HL-60 (cell line): ENCODE data around the gene WNT7B.

Experiments
- DNase-seq, 2 experiments: peaks; one replicate each; pipeline ENCODE4 v3.0.0-alpha.2; 2010 to 2020; ENCODE audit warnings: low read depth in 1 of 2, low spot score in 1 of 2
- H3K27ac ChIP-seq: fragments of 250-450 bp; sonication (Bioruptor Pico); replicated peaks from 2 replicates; pipeline ENCODE4 v1.5.1; 2020; ENCODE audit warnings: mild to moderate bottlenecking, moderate library complexity
- H3K27me3 ChIP-seq: fragments of 250-450 bp; sonication (Bioruptor Pico); 2 replicates; pipeline ENCODE4 v1.5.1; 2021; ENCODE audit warnings: mild to moderate bottlenecking, moderate library complexity; ENCODE audit not compliant: insufficient read depth, poor library complexity, severe bottlenecking
- H3K4me3 ChIP-seq: replicated peaks from 2 replicates; pipeline ENCODE4 v1.5.1; 2011; ENCODE audit warnings: mild to moderate bottlenecking, control low read depth, low read length; ENCODE audit not compliant: insufficient read depth
- CTCF ChIP-seq: IDR thresholded peaks from one replicate; pipeline ENCODE4 v1.5.1; 2011; ENCODE audit warnings: low read length, control low read depth, inconsistent platforms; ENCODE audit not compliant: insufficient read depth
- GABPA ChIP-seq: IDR thresholded peaks from 2 replicates; pipeline ENCODE4 v1.6.1; 2012; ENCODE audit warnings: low read depth
- POLR2AphosphoS5 ChIP-seq: IDR thresholded peaks from 2 replicates; pipeline ENCODE4 v1.6.1; 2012; ENCODE audit warnings: low read depth
- REST ChIP-seq: IDR thresholded peaks from 2 replicates; pipeline ENCODE4 v1.6.1; 2012; ENCODE audit warnings: low read depth; ENCODE audit not compliant: insufficient replicate concordance
- SPI1 ChIP-seq: IDR thresholded peaks from 2 replicates; pipeline ENCODE4 v1.6.1; 2012; ENCODE audit warnings: low read depth, mild to moderate bottlenecking, borderline replicate concordance

The WNT7B gene

DNA sequence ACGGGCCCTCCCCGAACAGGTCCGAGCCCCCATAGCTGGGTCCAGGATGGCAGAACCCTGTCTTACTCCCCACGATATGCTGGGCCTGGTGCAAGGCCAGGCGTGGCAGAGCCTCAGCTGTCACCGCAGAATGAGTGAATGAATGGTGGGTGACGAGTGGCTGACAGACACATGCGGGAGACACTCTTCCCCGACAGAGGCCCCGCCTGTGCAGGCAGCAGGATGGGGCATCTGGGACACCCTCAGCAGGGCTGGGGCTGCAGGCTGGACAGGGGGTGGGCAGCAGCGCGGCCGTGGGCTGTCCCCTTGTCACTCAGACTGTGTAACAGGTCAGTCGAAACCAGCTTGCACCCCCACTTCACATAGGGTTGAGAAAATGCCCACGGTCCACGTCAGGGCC lies 18.0 kb downstream of the WNT7B start:
- no peak overlapping the region for H3K4me3 ChIP-seq
- TF ChIP-seq GABPA (no peak), CTCF (no peak), SPI1 (no peak), REST (no peak), POLR2AphosphoS5 (no peak)
- no peak overlapping the region for H3K27ac ChIP-seq
- DNase-seq = no peak
- peaks cover 12% of the 10 kb centered on the region for H3K27me3 ChIP-seq

- Histone ChIP-seq H3K27me3 (peaks cover 12% of the 10 kb centered on the region), H3K4me3 (no peak overlapping the region), H3K27ac (no peak overlapping the region)
- TF ChIP-seq CTCF (no peak), GABPA (no peak), POLR2AphosphoS5 (no peak), SPI1 (no peak), REST (no peak)
- no peak for DNase-seq
These were observed 19.1 kb downstream of the WNT7B start for GRCh38 chr22:45957826-45958225.

DNA sequence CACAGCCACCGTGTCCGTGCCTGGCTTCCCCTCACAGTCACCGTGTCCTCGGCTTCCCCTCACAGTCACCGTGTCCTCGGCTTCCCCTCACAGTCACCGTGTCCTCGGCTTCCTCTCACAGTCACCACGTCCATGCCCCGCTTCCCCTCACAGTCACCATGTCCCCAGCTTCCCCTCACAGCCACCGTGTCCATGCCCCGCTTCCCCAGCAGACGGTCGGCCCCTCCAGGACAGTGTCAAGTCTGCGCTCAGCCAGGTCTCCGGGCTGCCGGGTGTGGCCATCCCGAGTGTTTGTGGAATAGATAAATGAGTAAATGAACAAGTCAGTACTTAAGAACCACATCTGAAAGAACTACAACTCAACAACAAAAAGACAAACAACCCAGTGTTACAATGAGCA lies 23.8 kb downstream of the WNT7B start:
- Histone ChIP-seq H3K27ac (no peak overlapping the region), H3K4me3 (no peak overlapping the region), H3K27me3 (peaks cover 16% of the 10 kb centered on the region)
- TF ChIP-seq GABPA (no peak), REST (no peak), CTCF (no peak), SPI1 (no peak)
- DNase-seq = no peak
